Measurements from ENCODE around the gene ZSCAN18. TPM values are rescaled to one million over a fixed set of nuclear protein-coding genes. Genes with fewer than 3 reads are reported as not detected.

The ZSCAN18 gene
- total and polyA plus RNA-seq, 9 of the 15 experiments (the other 6 are each of a cell fraction or from before 2014, with no cell fraction given): 0.07 to 1.9 (median 0.31) TPM; not detected in 1

DNA sequence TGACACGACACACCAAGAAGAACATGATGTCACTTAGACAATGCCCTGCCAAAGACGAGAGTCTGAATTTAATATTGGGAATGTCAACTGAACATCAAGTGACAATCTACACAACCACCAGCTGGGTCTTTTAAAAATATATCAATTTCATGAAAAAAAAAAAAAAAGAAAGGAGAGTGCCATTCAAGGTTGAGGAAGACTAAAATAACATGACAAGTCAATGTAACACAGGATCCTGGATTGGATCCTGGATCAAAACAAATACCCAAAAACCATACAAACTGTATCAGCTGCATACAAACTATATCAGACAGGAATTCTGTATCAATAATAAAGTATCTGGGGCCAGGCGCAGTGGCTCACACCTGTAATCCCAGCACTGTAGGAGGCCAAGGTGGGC lies 47.8 kb upstream of the ZSCAN18 start:
- Histone ChIP-seq H3K27ac (ENCODE audit: extremely low read depth, low read depth, low read length) (no peak overlapping the region), H3K9me1 (ENCODE audit: control insufficient read depth, insufficient read depth, low read length) (no peaks in the 10 kb centered on the region), H3K4me3 (no peak overlapping the region), H3K36me3 (ENCODE audit: control insufficient read depth, insufficient read depth, low read length) (no peaks in the 10 kb centered on the region), H2AFZ (ENCODE audit: low read depth, low read length) (no peak overlapping the region), H4K20me1 (replicated peaks; ENCODE audit: control insufficient read depth, insufficient read depth, low read length) (no peaks in the 10 kb centered on the region), H3K27me3 (ENCODE audit: control insufficient read depth in 2 of 2, insufficient read depth in 2 of 2, low read length in 2 of 2) (no peaks in the 10 kb centered on the region), H3K4me2 (ENCODE audit: insufficient read depth, low read length) (no peak overlapping the region), H3K4me1 (replicated peaks in 1 of 2; ENCODE audit: control insufficient read depth in 2 of 2, insufficient read depth in 2 of 2, low read length in 2 of 2) (peaks cover 0 to 8% of the 10 kb centered on the region in 2 experiments; a peak in 2 of 5 replicates), H3K9ac (ENCODE audit: insufficient read depth in 1 of 2, low read depth in 2 of 2, low read length in 2 of 2) (no peak overlapping the region), H3K9me3 (replicated peaks; ENCODE audit: control insufficient read depth, insufficient read depth, low read depth, low read length) (peaks cover 2% of the 10 kb centered on the region; the same call in 1 of the 2 replicates), H3K79me2 (ENCODE audit: control insufficient read depth, insufficient read depth, low read length) (no peaks in the 10 kb centered on the region)
- ATAC-seq (no peak), DNase-seq (ENCODE audit: extremely low read depth in 1 of 4, low spot score in 3 of 4) (no peak), FAIRE-seq (no peak)
- intact Hi-C loops (cut with micrococcal nuclease): no loop called here
- 23% methylated on average over 3 of the region's 3 CpGs for WGBS (ENCODE audit: insufficient coverage, low coverage, missing lambda C conversion rate)
- no TSS peak for BruUV-seq (replicated peaks)
- TF ChIP-seq CEBPB (tag; IDR thresholded peaks at IDR 0.05) (no peak), BCOR (IDR thresholded peaks at IDR 0.05) (0 out of 2 replicates have a peak, but pooled peaks have one; percentile 46), MCM2 (IDR thresholded peaks at IDR 0.05; ENCODE audit: low read depth) (no peak), RBBP5 (IDR thresholded peaks at IDR 0.05; ENCODE audit: borderline replicate concordance, insufficient read depth, low read length, poor library complexity, severe bottlenecking) (no peak), ZZZ3 (IDR thresholded peaks at IDR 0.05) (no peak), ZNF75A (CRISPR knock-in tag; IDR thresholded peaks at IDR 0.05) (no peak), SMARCE1 (IDR thresholded peaks at IDR 0.05) (no peak), TCF3 (CRISPR knock-in tag; IDR thresholded peaks at IDR 0.05) (no peak), ZNF184 (CRISPR knock-in tag; IDR thresholded peaks at IDR 0.05) (peak; percentile 95), NCOA2 (IDR thresholded peaks at IDR 0.05; ENCODE audit: partially characterized antibody in 2 of 2) (no peak), TSC22D4 (tag; IDR thresholded peaks at IDR 0.05) (no peak), BDP1 (IDR thresholded peaks at IDR 0.05; ENCODE audit: insufficient read depth, insufficient read length) (no peak)
- TF ChIP-seq, protein P1, sequence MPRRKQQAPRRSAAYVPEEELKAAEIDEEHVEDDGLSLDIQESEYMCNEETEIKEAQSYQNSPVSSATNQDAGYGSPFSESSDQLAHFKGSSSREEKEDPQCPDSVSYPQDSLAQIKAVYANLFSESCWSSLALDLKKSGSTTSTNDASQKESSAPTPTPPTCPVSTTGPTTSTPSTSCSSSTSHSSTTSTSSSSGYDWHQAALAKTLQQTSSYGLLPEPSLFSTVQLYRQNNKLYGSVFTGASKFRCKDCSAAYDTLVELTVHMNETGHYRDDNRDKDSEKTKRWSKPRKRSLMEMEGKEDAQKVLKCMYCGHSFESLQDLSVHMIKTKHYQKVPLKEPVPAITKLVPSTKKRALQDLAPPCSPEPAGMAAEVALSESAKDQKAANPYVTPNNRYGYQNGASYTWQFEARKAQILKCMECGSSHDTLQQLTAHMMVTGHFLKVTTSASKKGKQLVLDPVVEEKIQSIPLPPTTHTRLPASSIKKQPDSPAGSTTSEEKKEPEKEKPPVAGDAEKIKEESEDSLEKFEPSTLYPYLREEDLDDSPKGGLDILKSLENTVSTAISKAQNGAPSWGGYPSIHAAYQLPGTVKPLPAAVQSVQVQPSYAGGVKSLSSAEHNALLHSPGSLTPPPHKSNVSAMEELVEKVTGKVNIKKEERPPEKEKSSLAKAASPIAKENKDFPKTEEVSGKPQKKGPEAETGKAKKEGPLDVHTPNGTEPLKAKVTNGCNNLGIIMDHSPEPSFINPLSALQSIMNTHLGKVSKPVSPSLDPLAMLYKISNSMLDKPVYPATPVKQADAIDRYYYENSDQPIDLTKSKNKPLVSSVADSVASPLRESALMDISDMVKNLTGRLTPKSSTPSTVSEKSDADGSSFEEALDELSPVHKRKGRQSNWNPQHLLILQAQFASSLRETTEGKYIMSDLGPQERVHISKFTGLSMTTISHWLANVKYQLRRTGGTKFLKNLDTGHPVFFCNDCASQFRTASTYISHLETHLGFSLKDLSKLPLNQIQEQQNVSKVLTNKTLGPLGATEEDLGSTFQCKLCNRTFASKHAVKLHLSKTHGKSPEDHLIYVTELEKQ (CRISPR knock-in tag; IDR thresholded peaks at IDR 0.05): no peak
- TF ChIP-seq, protein P2, sequence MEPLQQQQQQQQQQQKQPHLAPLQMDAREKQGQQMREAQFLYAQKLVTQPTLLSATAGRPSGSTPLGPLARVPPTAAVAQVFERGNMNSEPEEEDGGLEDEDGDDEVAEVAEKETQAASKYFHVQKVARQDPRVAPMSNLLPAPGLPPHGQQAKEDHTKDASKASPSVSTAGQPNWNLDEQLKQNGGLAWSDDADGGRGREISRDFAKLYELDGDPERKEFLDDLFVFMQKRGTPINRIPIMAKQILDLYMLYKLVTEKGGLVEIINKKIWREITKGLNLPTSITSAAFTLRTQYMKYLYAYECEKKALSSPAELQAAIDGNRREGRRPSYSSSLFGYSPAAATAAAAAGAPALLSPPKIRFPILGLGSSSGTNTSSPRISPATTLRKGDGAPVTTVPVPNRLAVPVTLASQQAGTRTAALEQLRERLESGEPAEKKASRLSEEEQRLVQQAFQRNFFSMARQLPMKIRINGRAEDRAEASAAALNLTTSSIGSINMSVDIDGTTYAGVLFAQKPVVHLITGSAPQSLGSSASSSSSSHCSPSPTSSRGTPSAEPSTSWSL (CRISPR knock-in tag; IDR thresholded peaks at IDR 0.05; ENCODE audit: borderline replicate concordance): no peak
- ChIA-PET CTCF (ENCODE audit: low intra/inter-chr PET ratio) (interaction anchor here (0.6 kb wide), 1 partner anchor 550 kb away, joined by 4 read pairs; no protein-coding TSS in a partner anchor), POLR2A (no interaction called here)
- in situ Hi-C loops (cut with MboI): no loop called here
